Chondrocyte (in vitro differentiated cells): ENCODE measurements around the gene VIM. TPM values are rescaled to one million over a fixed set of nuclear protein-coding genes. Genes with fewer than 3 reads are reported as not detected.
"Not testable (repeated sequence)": the region's sequence is repeated elsewhere in the genome, so short reads cannot be mapped to it uniquely, and the experiment has no call there.

Experiments used
- DNase-seq: peaks from one replicate; pipeline ENCODE4 v3.0.0; 2021; ENCODE audit warnings: mixed read lengths, low spot score
- H3K27ac Mint-ChIP-seq: one replicate; pipeline ENCODE4 v1.8.0; 2021; ENCODE audit warnings: mild to moderate bottlenecking, moderate library complexity, mixed read lengths; ENCODE audit not compliant: unreplicated experiment
- H3K27me3 Mint-ChIP-seq: 2 replicates; pipeline ENCODE4 v1.8.0; 2021; ENCODE audit warnings: low read depth, mixed read lengths
- H3K36me3 Mint-ChIP-seq: 2 replicates; pipeline ENCODE4 v1.8.0; 2021; ENCODE audit warnings: low read depth, mixed read lengths
- H3K4me1 Mint-ChIP-seq: 2 replicates; pipeline ENCODE4 v1.8.0; 2021; ENCODE audit warnings: low read depth, mild to moderate bottlenecking, mixed read lengths
- H3K4me3 Mint-ChIP-seq: one replicate; pipeline ENCODE4 v1.8.0; 2021; ENCODE audit warnings: mild to moderate bottlenecking, moderate library complexity, mixed read lengths; ENCODE audit not compliant: unreplicated experiment
- H3K9me3 Mint-ChIP-seq: 2 replicates; pipeline ENCODE4 v1.8.0; 2021; ENCODE audit warnings: low read depth, mixed read lengths
- total RNA-seq: library from RNA; stranded (reverse); gene quantifications from 3 replicates; pipeline ENCODE4 v1.2.1, GENCODE V29; 2021
- TF ChIP-seq, protein P1 (sequence below): fragments of 200-600 bp; sonication (generic); IDR thresholded peaks from 2 replicates; pipeline ENCODE4 v1.5.0; 2021; ENCODE audit warnings: antibody characterized with exemption, mild to moderate bottlenecking, moderate library complexity

VIM gene
- total RNA-seq, 1 donor from 2014 or later, result 4,580 TPM

DNA sequence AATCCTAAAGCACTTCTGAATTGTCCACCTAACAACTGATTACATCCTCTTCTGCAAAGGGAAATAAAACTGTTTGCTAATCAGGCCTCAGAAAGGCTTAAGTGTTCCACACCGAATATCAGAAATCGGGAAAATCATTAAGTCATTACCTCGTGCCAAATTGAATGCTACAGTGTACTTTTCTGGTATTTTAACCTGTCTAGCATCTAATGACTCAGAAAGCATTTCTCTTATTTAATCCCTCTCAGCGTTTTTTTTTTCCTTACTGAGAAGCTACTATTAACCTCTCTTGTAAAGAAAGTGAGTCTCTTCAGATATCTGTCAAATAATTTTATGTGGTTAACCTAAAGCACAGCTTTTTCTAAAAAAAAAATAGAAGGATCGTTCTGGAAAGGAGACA is 28.6 kb downstream of the VIM start:
- TF ChIP-seq, protein P1, sequence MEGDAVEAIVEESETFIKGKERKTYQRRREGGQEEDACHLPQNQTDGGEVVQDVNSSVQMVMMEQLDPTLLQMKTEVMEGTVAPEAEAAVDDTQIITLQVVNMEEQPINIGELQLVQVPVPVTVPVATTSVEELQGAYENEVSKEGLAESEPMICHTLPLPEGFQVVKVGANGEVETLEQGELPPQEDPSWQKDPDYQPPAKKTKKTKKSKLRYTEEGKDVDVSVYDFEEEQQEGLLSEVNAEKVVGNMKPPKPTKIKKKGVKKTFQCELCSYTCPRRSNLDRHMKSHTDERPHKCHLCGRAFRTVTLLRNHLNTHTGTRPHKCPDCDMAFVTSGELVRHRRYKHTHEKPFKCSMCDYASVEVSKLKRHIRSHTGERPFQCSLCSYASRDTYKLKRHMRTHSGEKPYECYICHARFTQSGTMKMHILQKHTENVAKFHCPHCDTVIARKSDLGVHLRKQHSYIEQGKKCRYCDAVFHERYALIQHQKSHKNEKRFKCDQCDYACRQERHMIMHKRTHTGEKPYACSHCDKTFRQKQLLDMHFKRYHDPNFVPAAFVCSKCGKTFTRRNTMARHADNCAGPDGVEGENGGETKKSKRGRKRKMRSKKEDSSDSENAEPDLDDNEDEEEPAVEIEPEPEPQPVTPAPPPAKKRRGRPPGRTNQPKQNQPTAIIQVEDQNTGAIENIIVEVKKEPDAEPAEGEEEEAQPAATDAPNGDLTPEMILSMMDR, result no peak
- no peak for DNase-seq
- Mint-ChIP-seq H3K9me3 (peaks cover 1% of the 10 kb centered on the region), H3K27ac (peak overlapping the region; percentile 57), H3K4me3 (no peak overlapping the region), H3K27me3 (no peaks in the 10 kb centered on the region), H3K36me3 (peaks cover under 1% of the 10 kb centered on the region), H3K4me1 (peaks cover 19% of the 10 kb centered on the region)

DNA sequence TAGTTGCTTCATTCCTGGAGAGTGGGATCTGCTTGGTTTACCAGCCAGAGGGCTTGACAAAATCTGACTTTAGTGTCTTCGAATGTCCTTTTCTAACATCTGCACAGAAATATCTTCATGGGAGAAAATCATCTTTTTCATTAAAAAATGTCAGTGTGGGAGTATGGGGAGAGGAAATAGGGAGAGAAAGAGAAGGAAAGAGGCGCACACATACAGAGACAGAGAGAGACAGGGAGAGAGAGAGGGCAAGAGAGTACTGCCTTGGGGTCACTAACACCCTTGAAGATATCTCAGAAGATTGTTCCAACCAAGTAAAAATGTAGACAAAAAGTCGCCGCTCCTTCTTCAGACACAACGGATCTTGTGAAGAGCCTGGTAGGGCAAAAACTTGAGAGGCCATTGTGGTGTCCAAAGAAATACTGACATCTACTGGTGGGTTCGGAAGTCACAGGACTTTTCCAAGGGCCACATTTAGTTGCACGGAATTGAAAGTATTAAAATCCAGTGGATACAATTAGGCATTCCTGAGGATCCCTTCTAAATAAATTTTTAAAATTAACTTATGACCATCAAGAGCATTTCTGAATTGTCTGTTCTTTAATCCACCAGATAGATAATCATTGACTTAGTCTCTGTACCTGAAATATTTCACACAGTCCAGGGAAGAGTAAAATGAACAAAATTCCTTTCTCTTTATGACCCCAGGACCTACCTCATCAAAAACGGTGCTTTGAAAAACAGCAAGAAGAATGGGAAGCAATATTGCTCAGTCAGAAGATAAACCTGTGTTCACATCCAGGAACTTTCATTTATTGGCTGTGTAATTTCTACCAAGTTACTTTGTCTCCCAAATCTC is 29.7 kb downstream of the VIM start:
- Mint-ChIP-seq H3K36me3 (peaks cover 1% of the 10 kb centered on the region), H3K27me3 (no peaks in the 10 kb centered on the region), H3K4me3 (peak overlapping the region; percentile 55), H3K27ac (peak overlapping the region; percentile 74), H3K9me3 (peaks cover 5% of the 10 kb centered on the region), H3K4me1 (peaks cover 19% of the 10 kb centered on the region)
- no peak for DNase-seq
- TF ChIP-seq, protein P1, result peak; percentile 95

DNA sequence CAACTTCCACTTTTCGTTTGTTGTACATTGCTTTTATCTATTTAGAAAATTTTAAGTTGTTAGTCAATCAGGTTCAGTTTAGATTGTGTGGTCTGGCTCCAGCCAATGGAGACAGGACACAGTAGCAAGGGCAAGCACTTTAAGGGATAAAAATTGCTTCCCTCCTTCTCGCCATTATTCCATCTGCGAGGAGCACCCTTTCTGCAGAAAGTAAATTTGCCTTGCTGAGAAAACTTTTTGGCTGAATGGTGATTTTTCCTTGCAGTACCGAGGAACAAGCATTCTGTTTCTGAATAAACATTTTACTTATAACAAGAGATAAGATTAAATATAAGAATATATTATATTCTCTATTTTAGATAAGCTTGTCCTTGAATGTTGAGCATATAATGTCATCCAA is 34.5 kb downstream of the VIM start:
- Mint-ChIP-seq H3K4me1 (peaks cover 2% of the 10 kb centered on the region), H3K9me3 (peaks cover 21% of the 10 kb centered on the region), H3K4me3 (no peak overlapping the region), H3K36me3 (peaks cover 8% of the 10 kb centered on the region), H3K27me3 (peaks cover 1% of the 10 kb centered on the region), H3K27ac (no peak overlapping the region)
- DNase-seq, result no peak
- TF ChIP-seq, protein P1, result no peak

DNA sequence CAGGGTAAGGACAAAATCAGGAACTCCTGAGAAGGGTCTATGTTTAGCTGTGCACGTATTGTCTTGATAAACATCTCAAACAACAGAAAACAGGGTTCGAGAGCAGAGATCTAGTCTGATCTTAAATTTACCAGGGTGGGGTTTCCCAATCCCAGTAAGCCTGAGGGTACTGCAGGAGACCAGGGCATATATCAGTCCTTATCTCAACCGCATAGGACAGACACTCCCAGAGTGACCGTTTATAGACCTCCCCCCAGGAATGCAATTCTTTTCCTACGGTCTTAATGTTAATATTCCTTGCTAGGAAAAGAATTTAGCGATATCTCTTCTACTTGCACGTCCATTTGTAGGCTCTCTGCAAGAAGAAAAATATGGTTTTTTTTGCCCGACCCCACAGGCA is 35.5 kb downstream of the VIM start:
- Mint-ChIP-seq H3K4me3 (no peak overlapping the region), H3K36me3 (peaks cover 8% of the 10 kb centered on the region), H3K4me1 (no peaks in the 10 kb centered on the region), H3K27me3 (peaks cover 1% of the 10 kb centered on the region), H3K27ac (no peak overlapping the region), H3K9me3 (peaks cover 21% of the 10 kb centered on the region)
- DNase-seq, result no peak
- TF ChIP-seq, protein P1, result no peak

DNA sequence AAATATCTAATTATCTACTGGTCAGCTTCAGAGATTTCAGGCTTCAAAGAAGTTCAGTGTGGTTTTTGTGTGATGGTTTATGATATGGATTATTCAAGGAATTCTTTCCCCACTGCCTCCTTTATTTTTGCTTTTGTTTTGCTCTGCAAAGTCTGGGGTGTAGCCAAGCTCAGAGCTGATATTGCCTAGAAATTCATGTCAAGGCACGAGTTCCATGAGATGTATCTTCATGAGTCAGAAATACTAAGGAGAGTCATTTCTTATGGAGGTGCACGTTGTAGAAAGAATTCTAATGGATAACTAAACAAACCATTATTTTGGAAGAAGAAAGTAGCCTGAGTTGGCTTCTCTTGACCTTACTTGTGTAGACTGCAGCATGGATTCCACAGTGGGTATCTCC is 37.4 kb downstream of the VIM start:
- Mint-ChIP-seq H3K4me3 (no peak overlapping the region), H3K9me3 (peaks cover 21% of the 10 kb centered on the region), H3K36me3 (peaks cover 8% of the 10 kb centered on the region)

DNA sequence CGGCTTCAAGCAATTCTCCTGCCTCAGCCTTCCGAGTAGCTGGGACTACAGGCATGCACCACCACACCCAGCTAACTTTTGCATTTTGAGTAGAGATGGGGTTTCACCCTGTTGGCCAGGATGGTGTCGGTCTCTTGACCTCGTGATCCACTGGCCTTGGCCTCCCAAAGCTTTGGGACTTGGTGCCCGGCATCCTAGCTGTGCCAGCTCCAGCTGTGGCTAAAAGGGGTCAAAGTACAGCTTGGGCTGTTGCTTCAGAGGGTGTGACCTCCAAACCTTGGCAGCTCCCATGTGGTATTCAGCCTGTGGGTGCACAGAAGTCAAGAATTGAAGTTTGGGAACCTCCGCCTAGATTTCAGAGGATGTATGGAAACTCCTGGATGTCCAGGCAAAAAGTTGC is 38.5 kb downstream of the VIM start:
- H3K36me3 Mint-ChIP-seq, H3K4me1 Mint-ChIP-seq, H3K4me3 Mint-ChIP-seq, H3K27ac Mint-ChIP-seq, H3K27me3 Mint-ChIP-seq, DNase-seq: not testable (repeated sequence)
- peaks cover 21% of the 10 kb centered on the region for H3K9me3 Mint-ChIP-seq

More for the DNA sequence above, 37.4 kb downstream of the VIM start:
- TF ChIP-seq, protein P1, result no peak
- Mint-ChIP-seq H3K27me3 (peaks cover 1% of the 10 kb centered on the region), H3K27ac (no peak overlapping the region), H3K4me1 (no peaks in the 10 kb centered on the region)
- DNase-seq, result no peak
